Suprapubic skin (tissue), 4 donors: ENCODE results near the gene GPR148. TPM values are rescaled to one million over a fixed set of nuclear protein-coding genes. Genes with fewer than 3 reads are reported as not detected.

Source experiments
- DNase-seq, 2 donors: peaks; one replicate each; pipeline ENCODE4 v3.0.0-alpha.2; 2019; ENCODE audit warnings: low spot score in 2 of 2
- H3K27ac ChIP-seq: fragments of 200-600 bp; sonication (generic); one replicate; pipeline ENCODE4 v1.5.1; 2019
- H3K27me3 ChIP-seq: fragments of 200-600 bp; sonication (generic); one replicate; pipeline ENCODE4 v1.5.1; 2019
- H3K36me3 ChIP-seq: fragments of 200-600 bp; sonication (generic); one replicate; pipeline ENCODE4 v1.5.1; 2019
- H3K4me1 ChIP-seq: fragments of 200-600 bp; sonication (generic); one replicate; pipeline ENCODE4 v1.5.1; 2019
- H3K4me3 ChIP-seq: fragments of 200-600 bp; sonication (generic); one replicate; pipeline ENCODE4 v1.5.1; 2019; ENCODE audit warnings: mild to moderate bottlenecking
- H3K9me3 ChIP-seq: fragments of 200-600 bp; sonication (generic); one replicate; pipeline ENCODE4 v1.5.1; 2019
- CTCF ChIP-seq, 2 donors: fragments of 200-600 bp in 1 of 2; fragments of 450-650 bp in 1 of 2; sonication (generic) in 1 of 2; IDR thresholded peaks; one replicate each; pipeline ENCODE4 v1.5.1; 2016 to 2019; ENCODE audit warnings: antibody characterized with exemption in 2 of 2, mild to moderate bottlenecking in 1 of 2, moderate library complexity in 1 of 2
- EP300 ChIP-seq: sonication (generic); formaldehyde crosslinking; IDR thresholded peaks from one replicate; pipeline ENCODE4 v1.6.1; 2017; ENCODE audit warnings: antibody characterized with exemption
- POLR2A ChIP-seq, 2 donors: fragments of 450-650 bp; IDR thresholded peaks; one replicate each; pipeline ENCODE4 v1.6.1; 2017; ENCODE audit warnings: antibody characterized with exemption in 2 of 2, mild to moderate bottlenecking in 2 of 2, moderate library complexity in 2 of 2
- POLR2AphosphoS5 ChIP-seq, 3 donors: sonication (generic); formaldehyde crosslinking; IDR thresholded peaks; one replicate each; pipeline ENCODE4 v1.6.1; 2017; ENCODE audit warnings: antibody characterized with exemption in 3 of 3
- WGBS: methylation state at CpG from one replicate; pipeline ENCODE4 v1.1.5; 2018; 5-methylcytosine and 5-hydroxymethylcytosine counted together
- total RNA-seq, 4 donors: library from RNA; depleted of rRNA; stranded (reverse); fragments of >200 nt; gene quantifications; one replicate each; pipeline ENCODE4 v1.1.0, GENCODE V29; 2016

Gene GPR148
- total RNA-seq, 4 donors from 2014 or later = not detected

- H3K4me1 ChIP-seq = no peaks in the 10 kb centered on the region
- no peaks in the 10 kb centered on the region for H3K9me3 ChIP-seq
- peaks cover 40% of the 10 kb centered on the region for H3K27me3 ChIP-seq
- H3K4me3 ChIP-seq = no peak overlapping the region
- TF ChIP-seq EP300 (no peak), POLR2AphosphoS5 (IDR thresholded peaks at IDR 0.05) (no peak), POLR2A (IDR thresholded peaks at IDR 0.05) (no peak), CTCF (IDR thresholded peaks at IDR 0.05) (no peak)
- no peak overlapping the region for H3K27ac ChIP-seq
- 79% methylated on average over 11 of the region's 14 CpGs for WGBS
- no peak for DNase-seq
- H3K36me3 ChIP-seq = no peaks in the 10 kb centered on the region
Observed at GRCh38 chr2:130760754-130761751, 32.2 kb downstream of the GPR148 start.

- peaks cover 33% of the 10 kb centered on the region for H3K27me3 ChIP-seq
- no peak for TF ChIP-seq POLR2A (IDR thresholded peaks at IDR 0.05)
- no peak for TF ChIP-seq CTCF (IDR thresholded peaks at IDR 0.05)
- no peak for TF ChIP-seq EP300
- no peak for TF ChIP-seq POLR2AphosphoS5 (IDR thresholded peaks at IDR 0.05)
Observed at GRCh38 chr2:130762031-130762909, 33.4 kb downstream of the GPR148 start.

GRCh38 chr2:130762910-130763385, 34.1 kb downstream of the GPR148 start:
- Histone ChIP-seq H3K36me3 (no peaks in the 10 kb centered on the region), H3K9me3 (no peaks in the 10 kb centered on the region), H3K27me3 (peaks cover 26% of the 10 kb centered on the region), H3K27ac (no peak overlapping the region), H3K4me1 (no peaks in the 10 kb centered on the region), H3K4me3 (no peak overlapping the region)
- DNase-seq = no peak
- 79% methylated on average over 17 of the region's 22 CpGs for whole genome bisulfite sequencing
- TF ChIP-seq CTCF (IDR thresholded peaks at IDR 0.05) (no peak), EP300 (no peak), POLR2A (IDR thresholded peaks at IDR 0.05) (no peak), POLR2AphosphoS5 (IDR thresholded peaks at IDR 0.05) (no peak)

More at GRCh38 chr2:130762031-130762909, 33.4 kb downstream of the GPR148 start:
- Histone ChIP-seq H3K4me3 (no peak overlapping the region), H3K4me1 (no peaks in the 10 kb centered on the region), H3K36me3 (no peaks in the 10 kb centered on the region), H3K9me3 (no peaks in the 10 kb centered on the region), H3K27ac (no peak overlapping the region)
- DNase-seq = no peak
- WGBS = 84% methylated on average over 6 of the region's 37 CpGs

- no peak for DNase-seq
- Histone ChIP-seq H3K4me1 (no peaks in the 10 kb centered on the region), H3K4me3 (no peak overlapping the region), H3K27me3 (peaks cover 25% of the 10 kb centered on the region), H3K27ac (no peak overlapping the region), H3K9me3 (no peaks in the 10 kb centered on the region), H3K36me3 (no peaks in the 10 kb centered on the region)
- 80% methylated on average over 1 of the region's 12 CpGs for WGBS
- no peak for TF ChIP-seq CTCF (IDR thresholded peaks at IDR 0.05)
- no peak for TF ChIP-seq POLR2A (IDR thresholded peaks at IDR 0.05)
- TF ChIP-seq POLR2AphosphoS5 (IDR thresholded peaks at IDR 0.05) = no peak
- no peak for TF ChIP-seq EP300
Observed at GRCh38 chr2:130763405-130763804, 34.5 kb downstream of the GPR148 start.
